H1 (cell line): ENCODE data around the gene FAM114A2. TPM values are rescaled to one million over a fixed set of nuclear protein-coding genes. Genes with fewer than 3 reads are reported as not detected.

Source experiments
- SP4 ChIP-seq: IDR thresholded peaks from 2 replicates; pipeline ENCODE4 v1.6.1; 2012; ENCODE audit warnings: low read length, inconsistent platforms
- polyA plus RNA-seq, 7 experiments: library from polyadenylated mRNA; depleted of rRNA in 3 of 7; stranded (reverse) in 5 of 7; unstranded in 2 of 7; fragments of >200 nt in 5 of 7; fragments of 200-250 nt in 2 of 7; gene quantifications; 1 replicate in 5 of 7; 2 replicates in 1 of 7; 4 replicates in 1 of 7; pipeline versions ENCODE4 v1.2.1 to v1.2.3, GENCODE V29; 2011 to 2013; ENCODE audit warnings: missing spikeins in 2 of 7, mixed read lengths in 2 of 7
- total RNA-seq: library from RNA; stranded (reverse); fragmentation: NEBNext Ultra II Directional; extraction: Animal tissue kit (Norgen Biotek cat#: 25700); gene quantifications from 2 replicates; pipeline ENCODE4 v1.2.1, GENCODE V29; 2021

The FAM114A2 gene
- total and polyA plus RNA-seq, 2 of the 8 experiments (the other 6 are each of a cell fraction or from before 2014, with no cell fraction given): 3.8 to 9.2 TPM

GRCh38 chr5:153987301-153987700 is 51.4 kb downstream of the FAM114A2 start (continued):
- TF ChIP-seq SP4: no peak
